HG02938 (cell line): ENCODE results near the gene PKD1L1.
"Not testable (repeated sequence)": the region's sequence is repeated elsewhere in the genome, so short reads cannot be mapped to it uniquely, and the experiment has no call there.

Experiments used
- ATAC-seq: cut with Tn5 transposase; IDR thresholded peaks from one replicate; pipeline ENCODE4 v1.9.1; 2021; ENCODE audit warnings: mild to moderate bottlenecking, moderate library complexity; ENCODE audit not compliant: unreplicated experiment

PKD1L1 gene

GRCh38 chr7:47948141-47948790, at the start of gene PKD1L1:
Gene PKD1L1, minus strand, starts transcription at chr7:47948466. Its CDS starts 26 bp downstream, at chr7:47948440.
- no peak for ATAC-seq

GRCh38 chr7:47992446-47992845, 44.2 kb upstream of the PKD1L1 start:
- no peak for ATAC-seq

- ATAC-seq, result peak; percentile 99
Observed at GRCh38 chr7:47991741-47992311, 43.6 kb upstream of the PKD1L1 start.

GRCh38 chr7:47991270-47991669, 43.0 kb upstream of the PKD1L1 start:
- ATAC-seq, result no peak

GRCh38 chr7:47990592-47990991, 42.3 kb upstream of the PKD1L1 start:
- no peak for ATAC-seq

- not testable (repeated sequence) for ATAC-seq
Observed at GRCh38 chr7:47989607-47990400, 41.5 kb upstream of the PKD1L1 start.

- ATAC-seq, result no peak
Observed at GRCh38 chr7:47988496-47989386, 40.5 kb upstream of the PKD1L1 start.

- ATAC-seq, result no peak
Observed at GRCh38 chr7:47982610-47983009, 34.3 kb upstream of the PKD1L1 start.

- not testable (repeated sequence) for ATAC-seq
Observed at GRCh38 chr7:47980648-47981047, 32.4 kb upstream of the PKD1L1 start.

GRCh38 chr7:47979832-47980181, 31.5 kb upstream of the PKD1L1 start:
- no peak for ATAC-seq

GRCh38 chr7:47979145-47979831, 31.0 kb upstream of the PKD1L1 start, which contains the start of gene HUS1:
Gene HUS1, minus strand, starts transcription at chr7:47979615. Its CDS starts 96 bp downstream, at chr7:47979519.
- peak; percentile 97 for ATAC-seq

GRCh38 chr7:47978790-47979144, 30.5 kb upstream of the PKD1L1 start:
- no peak for ATAC-seq

GRCh38 chr7:47973739-47974138, 25.5 kb upstream of the PKD1L1 start:
- ATAC-seq, result no peak

- ATAC-seq, result no peak
Observed at GRCh38 chr7:47970761-47971160, 22.5 kb upstream of the PKD1L1 start.

GRCh38 chr7:47968847-47969774, 20.8 kb upstream of the PKD1L1 start:
- ATAC-seq, result peak; percentile 88

GRCh38 chr7:47967708-47968107, 19.4 kb upstream of the PKD1L1 start:
- no peak for ATAC-seq

GRCh38 chr7:47967123-47967522, 18.9 kb upstream of the PKD1L1 start:
- no peak for ATAC-seq

- ATAC-seq, result no peak
Observed at GRCh38 chr7:47965456-47965855, 17.2 kb upstream of the PKD1L1 start.

GRCh38 chr7:47962262-47962661, 14.0 kb upstream of the PKD1L1 start:
- no peak for ATAC-seq
